ENCODE results near the gene KDELR1. TPM values are rescaled to one million over a fixed set of nuclear protein-coding genes. Genes with fewer than 3 reads are reported as not detected.

KDELR1 gene
- total RNA-seq: 46.5 and 49.0 TPM in 2 replicates

DNA sequence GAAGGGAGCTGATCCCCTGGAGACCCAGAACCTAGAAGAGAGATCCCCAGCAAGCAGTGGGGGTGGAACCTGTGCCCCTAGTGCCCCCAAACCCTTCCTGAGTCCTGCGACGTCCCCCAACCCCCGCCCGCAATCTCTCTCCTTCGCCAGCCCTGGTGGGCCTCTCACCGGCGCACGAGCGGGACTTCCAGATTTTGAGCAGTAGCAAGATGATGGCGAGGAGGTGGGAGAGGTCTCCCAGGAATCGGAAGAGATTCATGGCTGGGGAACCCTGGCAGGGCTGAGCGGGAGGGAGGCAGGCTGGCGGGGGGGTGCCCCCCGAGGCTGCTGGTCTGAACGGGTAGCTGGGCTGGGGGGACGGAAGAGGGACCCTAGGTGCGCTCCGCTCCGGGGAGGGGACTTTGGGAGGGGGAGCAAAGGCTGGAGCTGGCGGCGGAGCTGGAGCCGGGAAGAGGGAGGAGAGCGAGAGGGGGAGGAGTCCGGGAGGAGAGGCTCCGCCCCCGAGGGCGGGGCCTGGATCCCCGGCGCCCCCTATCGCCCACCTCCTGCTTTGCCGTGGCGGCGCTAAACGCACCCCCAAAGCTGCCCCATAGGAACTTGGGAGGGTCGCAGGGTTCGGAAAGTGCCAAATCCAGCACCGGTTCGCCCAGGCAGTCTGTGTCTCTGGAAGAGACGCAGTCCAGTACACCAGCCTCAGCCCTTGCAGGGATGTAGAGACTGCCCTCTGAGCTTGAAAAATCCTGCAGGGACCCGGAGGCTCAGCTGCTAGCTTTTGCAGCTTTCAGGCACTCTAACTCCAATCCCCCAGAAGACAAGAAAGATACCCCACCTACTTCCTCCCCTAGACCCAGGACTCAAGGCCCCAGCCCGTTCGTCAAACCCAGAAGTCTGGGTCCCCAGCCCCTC, at the start of gene KDELR1:
TSS of gene KDELR1 (minus strand) at position 452 of the 906 bp plus-strand sequence. CDS start at position 259, 193 bp downstream.

GRCh38 chr19:48393559-48394330, 2.4 kb upstream of the KDELR1 start, which contains the start of gene GRIN2D:
Gene GRIN2D, plus strand, starts transcription at chr19:48393668. Its CDS starts 4,725 bp downstream, at chr19:48398393.

GRCh38 chr19:48363810-48364597, 27.3 kb downstream of the KDELR1 start, which contains the start of the genes SYNGR4 and TMEM143:
Gene SYNGR4, plus strand, starts transcription at chr19:48364367. Its CDS starts 1,476 bp downstream, at chr19:48365843.
Gene TMEM143, minus strand, starts transcription at chr19:48363940. Its CDS starts 20 bp downstream, at chr19:48363920.

Other genes starting within 250 kb of the KDELR1 start
- 4.7 and 9.4 TPM in 2 replicates for gene LIG1, start 221.2 kb downstream of the KDELR1 start, total RNA-seq
- gene ZSWIM9, start 220.9 kb downstream of the KDELR1 start, total RNA-seq: 1.7 and 3.1 TPM in 2 replicates
- gene CARD8, start 135.6 kb downstream of the KDELR1 start, total RNA-seq: 5.1 and 6.2 TPM in 2 replicates
- 0.21 and 1.2 TPM in 2 replicates for gene ZNF114, start 121.5 kb downstream of the KDELR1 start, total RNA-seq
- 2.8 and 30.6 TPM in 2 replicates for gene EMP3, start 66.0 kb downstream of the KDELR1 start, total RNA-seq
- gene TMEM143, start 27.6 kb downstream of the KDELR1 start, total RNA-seq: 2.2 and 2.6 TPM in 2 replicates
- not detected in 2 replicates for gene SYNGR4, start 27.2 kb downstream of the KDELR1 start, total RNA-seq
- gene GRIN2D, start 2.1 kb upstream of the KDELR1 start, total RNA-seq: under 0.01 and 0.24 TPM in 2 replicates
- 32.4 and 48.0 TPM in 2 replicates for gene GRWD1, start 54.4 kb upstream of the KDELR1 start, total RNA-seq
- 0.48 and 1.3 TPM in 2 replicates for gene KCNJ14, start 64.0 kb upstream of the KDELR1 start, total RNA-seq
- 11.3 and 35.7 TPM in 2 replicates for gene CYTH2, start 77.8 kb upstream of the KDELR1 start, total RNA-seq
- gene LMTK3, start 120.3 kb upstream of the KDELR1 start, total RNA-seq: 1.7 and 3.1 TPM in 2 replicates
- gene SULT2B1, start 160.6 kb upstream of the KDELR1 start, total RNA-seq: 4.3 and 8.7 TPM in 2 replicates
- 0.21 TPM in 1 of 2 replicates, not detected in the other for gene SPACA4, start 215.2 kb upstream of the KDELR1 start, total RNA-seq
- gene FAM83E, start 223.5 kb upstream of the KDELR1 start, total RNA-seq: 17.3 and 23.9 TPM in 2 replicates
- gene RPL18, start 227.6 kb upstream of the KDELR1 start, total RNA-seq: 2,579 and 4,716 TPM in 2 replicates
- gene SPHK2, start 228.0 kb upstream of the KDELR1 start, total RNA-seq: 6.0 and 6.3 TPM in 2 replicates
- gene DBP, start 245.8 kb upstream of the KDELR1 start, total RNA-seq: 2.6 and 4.6 TPM in 2 replicates